GM10266 (cell line): ENCODE results near the gene DKK2.

Experiments used
- DNase-seq: peaks from one replicate; pipeline ENCODE4 v3.0.0; 2012; ENCODE audit errors: extremely low spot score
- CTCF ChIP-seq: IDR thresholded peaks from 2 replicates; pipeline ENCODE4 v1.5.1; 2012; ENCODE audit warnings: mild to moderate bottlenecking, low read depth; ENCODE audit not compliant: control insufficient read depth, insufficient read depth; ENCODE audit errors: missing control alignments

Gene DKK2

GRCh38 chr4:107017443-107018343 lies 18.4 kb downstream of the DKK2 start:
- DNase-seq: no peak
- no peak for TF ChIP-seq CTCF

- no peak for DNase-seq
- no peak for TF ChIP-seq CTCF
These were observed 24.8 kb downstream of the DKK2 start for GRCh38 chr4:107011312-107011711.

- DNase-seq: no peak
- TF ChIP-seq CTCF: no peak
These were observed 26.7 kb downstream of the DKK2 start for GRCh38 chr4:107009196-107009968.

- no peak for TF ChIP-seq CTCF
- no peak for DNase-seq
These were observed 28.0 kb downstream of the DKK2 start for GRCh38 chr4:107008115-107008514.

- no peak for TF ChIP-seq CTCF
- no peak for DNase-seq
These were observed 29.9 kb downstream of the DKK2 start for GRCh38 chr4:107006218-107006617.

GRCh38 chr4:106996490-106996889 lies 39.6 kb downstream of the DKK2 start:
- DNase-seq: no peak
- TF ChIP-seq CTCF: no peak

- no peak for TF ChIP-seq CTCF
- no peak for DNase-seq
These were observed 42.3 kb downstream of the DKK2 start for GRCh38 chr4:106993827-106994226.
